Breast epithelium (tissue), 3 donors: Measurements from ENCODE around the gene PRELID1.

Experiments
- CTCF ChIP-seq, 3 donors: fragments of 450-650 bp; IDR thresholded peaks; one replicate each; pipeline ENCODE4 v1.5.1; 2016 to 2017; ENCODE audit warnings: antibody characterized with exemption in 3 of 3, mild to moderate bottlenecking in 3 of 3, moderate library complexity in 3 of 3
- POLR2A ChIP-seq: fragments of 450-650 bp; IDR thresholded peaks from one replicate; pipeline ENCODE4 v1.6.1; 2016; ENCODE audit warnings: antibody characterized with exemption, mild to moderate bottlenecking, moderate library complexity
- POLR2AphosphoS5 ChIP-seq, 3 donors: sonication (generic); formaldehyde crosslinking; IDR thresholded peaks; one replicate each; pipeline ENCODE4 v1.6.1; 2017; ENCODE audit warnings: antibody characterized with exemption in 3 of 3

GRCh38 chr5:177293819-177294581 lies 9.6 kb upstream of the PRELID1 start:
- TF ChIP-seq POLR2A, result no peak
- no peak for TF ChIP-seq CTCF (IDR thresholded peaks at IDR 0.05)
- no peak for TF ChIP-seq POLR2AphosphoS5 (IDR thresholded peaks at IDR 0.05)
